Measurements from ENCODE around the gene CISH.

Gene CISH

DNA sequence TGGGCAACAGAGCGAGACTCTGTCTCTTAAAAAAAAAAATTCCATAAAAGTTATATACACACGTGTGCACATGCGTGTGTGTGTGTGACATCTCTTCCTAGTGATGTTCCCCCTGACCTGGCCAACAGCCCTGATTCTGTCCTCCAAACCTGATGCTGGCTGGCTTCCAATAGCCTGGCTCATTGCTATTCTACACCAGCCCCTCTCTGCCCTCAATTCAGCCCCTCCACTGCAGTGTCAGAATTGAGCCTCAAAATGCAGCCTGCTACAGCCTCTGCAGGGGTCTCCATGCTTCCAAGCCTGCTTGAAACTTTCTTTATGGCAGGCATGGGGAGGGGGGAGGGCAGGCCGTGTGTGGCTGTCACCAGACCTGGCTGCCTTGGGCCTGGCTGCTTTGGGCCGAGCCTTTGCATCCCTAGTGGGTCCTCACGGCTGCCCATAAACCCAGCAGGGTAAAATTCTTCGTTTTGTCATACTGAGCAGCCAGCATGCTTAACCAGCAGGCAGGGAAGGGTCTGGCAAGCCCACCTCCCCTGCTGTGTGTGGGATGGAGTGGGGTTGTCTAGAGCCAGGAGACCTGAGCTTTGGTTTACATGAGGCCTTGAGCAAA is 40.5 kb upstream of the CISH start:
- DNase-seq (ENCODE audit: insufficient read length) (no peak), FAIRE-seq (no peak)
- TF ChIP-seq POLR2A (IDR thresholded peaks at IDR 0.05; ENCODE audit: low read depth, low read length): no peak
- no peak for TF ChIP-seq TAF1 (IDR thresholded peaks at IDR 0.05; ENCODE audit: borderline replicate concordance, low read depth, low read length)
- TF ChIP-seq POLR2AphosphoS5 (IDR thresholded peaks at IDR 0.05; ENCODE audit: low read depth, low read length): no peak

DNA sequence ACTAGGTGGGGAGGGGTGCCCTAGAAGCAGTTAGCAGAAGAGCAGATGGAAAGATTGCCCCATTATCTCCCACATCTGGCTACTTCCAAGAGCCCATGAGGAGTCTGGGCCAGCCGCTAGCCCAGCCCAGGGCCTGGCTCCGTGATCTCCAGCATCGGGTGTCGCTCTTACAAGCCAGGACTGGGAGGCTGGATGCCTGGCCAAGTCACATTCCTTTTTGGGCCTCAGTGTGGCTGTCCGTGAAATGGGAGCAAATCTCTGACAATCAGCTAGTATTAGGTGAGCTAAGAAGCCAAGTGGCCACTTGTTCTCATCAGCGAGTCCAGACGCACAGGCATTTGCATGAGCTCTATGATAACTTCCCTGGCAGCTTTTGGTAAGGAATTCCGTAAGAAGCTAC is 39.9 kb upstream of the CISH start:
- FAIRE-seq: no peak
- TF ChIP-seq TAF1 (IDR thresholded peaks at IDR 0.05; ENCODE audit: borderline replicate concordance, low read depth, low read length) (no peak), POLR2A (IDR thresholded peaks at IDR 0.05; ENCODE audit: low read depth, low read length) (no peak), POLR2AphosphoS5 (IDR thresholded peaks at IDR 0.05; ENCODE audit: low read depth, low read length) (no peak)

DNA sequence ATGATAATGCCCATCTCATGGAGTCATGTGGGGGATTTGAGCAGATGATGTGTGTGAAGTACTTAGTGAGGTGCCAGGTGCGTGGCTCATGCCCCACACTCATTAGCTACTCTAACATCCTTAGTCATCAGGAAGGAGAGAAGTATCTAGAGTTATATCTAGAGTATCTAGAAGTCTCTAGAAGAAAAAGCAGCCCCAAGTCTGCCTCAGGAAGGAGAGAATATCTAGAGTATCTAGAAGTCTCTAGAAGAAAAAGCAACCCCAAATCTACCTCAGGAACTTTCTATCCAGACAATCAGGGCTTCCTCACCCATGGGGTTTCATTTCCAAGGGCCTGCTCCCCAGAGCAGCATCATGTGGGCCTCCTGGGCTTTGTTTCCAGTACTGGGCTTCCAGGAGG is 38.4 kb upstream of the CISH start:
- no peak for DNase-seq (ENCODE audit: insufficient read length)
- no peak for FAIRE-seq
- TF ChIP-seq POLR2A (IDR thresholded peaks at IDR 0.05; ENCODE audit: low read depth, low read length): no peak
- no peak for TF ChIP-seq TAF1 (IDR thresholded peaks at IDR 0.05; ENCODE audit: borderline replicate concordance, low read depth, low read length)
- TF ChIP-seq POLR2AphosphoS5 (IDR thresholded peaks at IDR 0.05; ENCODE audit: low read depth, low read length): no peak

More for the DNA sequence above, 39.9 kb upstream of the CISH start:
- no peak for DNase-seq (ENCODE audit: insufficient read length)

DNA sequence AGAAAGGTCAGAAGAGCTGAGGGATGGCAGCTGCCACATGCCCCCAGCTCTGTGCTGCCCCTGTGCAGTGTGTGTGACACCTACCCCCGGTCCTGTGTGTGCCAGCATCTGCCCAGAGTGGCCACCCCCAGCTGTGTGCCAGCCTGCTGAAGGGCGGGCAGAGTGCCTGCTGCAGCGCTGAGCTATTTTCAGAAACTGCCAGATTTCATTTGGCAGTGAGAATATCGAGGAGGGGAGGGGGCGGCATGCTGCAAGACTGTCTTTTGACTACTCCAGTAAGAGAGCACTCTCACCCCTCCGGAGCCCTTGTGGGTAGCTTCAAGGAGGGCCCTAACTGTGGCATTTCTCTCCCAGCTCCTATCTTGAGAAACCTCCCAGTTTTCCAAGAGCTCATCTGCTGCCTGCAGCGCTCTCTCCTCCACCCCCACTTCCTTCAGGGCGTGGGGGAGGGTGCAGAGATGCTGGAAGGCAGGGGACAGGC is 37.9 kb upstream of the CISH start:
- FAIRE-seq (no peak), DNase-seq (ENCODE audit: insufficient read length) (no peak)
- TF ChIP-seq POLR2A (IDR thresholded peaks at IDR 0.05; ENCODE audit: low read depth, low read length) (no peak), TAF1 (IDR thresholded peaks at IDR 0.05; ENCODE audit: borderline replicate concordance, low read depth, low read length) (no peak), POLR2AphosphoS5 (IDR thresholded peaks at IDR 0.05; ENCODE audit: low read depth, low read length) (no peak)

DNA sequence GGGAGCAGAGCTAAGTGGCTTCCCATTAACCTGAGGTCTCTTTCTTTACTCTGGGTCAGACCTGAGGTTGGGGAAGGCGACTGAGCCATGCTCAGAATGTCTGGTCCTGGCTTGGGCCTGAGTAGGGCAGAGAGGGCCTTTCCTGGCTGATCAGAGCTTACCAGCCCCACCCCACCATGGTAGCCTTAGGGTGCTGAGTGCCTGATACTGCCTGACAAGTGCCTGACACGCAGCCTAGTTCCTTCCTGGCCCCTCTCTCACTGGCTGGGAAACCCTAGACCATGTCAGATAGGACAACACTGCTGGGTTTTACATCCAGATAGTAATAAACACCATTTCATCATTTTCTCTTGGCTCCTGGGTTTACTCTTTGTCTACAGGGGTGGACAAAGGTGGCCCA is 37.4 kb upstream of the CISH start:
- FAIRE-seq: no peak
- no peak for DNase-seq (ENCODE audit: insufficient read length)
- TF ChIP-seq POLR2AphosphoS5 (IDR thresholded peaks at IDR 0.05; ENCODE audit: low read depth, low read length): no peak
- no peak for TF ChIP-seq TAF1 (IDR thresholded peaks at IDR 0.05; ENCODE audit: borderline replicate concordance, low read depth, low read length)
- TF ChIP-seq POLR2A (IDR thresholded peaks at IDR 0.05; ENCODE audit: low read depth, low read length): no peak

DNA sequence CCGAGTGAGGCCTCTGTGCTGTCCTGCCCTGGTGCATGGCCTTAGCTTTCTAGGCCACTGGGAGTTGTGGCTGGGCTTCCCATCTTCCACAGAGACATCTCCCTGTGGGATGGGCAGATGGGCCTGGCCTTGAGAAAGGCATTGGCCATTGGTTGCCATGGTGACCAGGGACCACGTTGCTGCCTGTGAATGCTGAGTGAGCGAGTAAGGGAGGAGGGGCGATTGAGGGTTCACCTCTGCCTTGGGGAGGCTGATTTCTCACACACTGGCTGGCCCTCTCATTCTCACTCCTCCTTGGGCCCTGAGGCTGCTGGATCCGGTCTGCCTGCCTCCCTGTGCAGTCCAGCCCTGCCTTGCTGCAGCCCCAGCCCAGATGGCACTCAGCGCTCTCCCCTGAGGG is 36.7 kb upstream of the CISH start:
- no peak for DNase-seq (ENCODE audit: insufficient read length)

DNA sequence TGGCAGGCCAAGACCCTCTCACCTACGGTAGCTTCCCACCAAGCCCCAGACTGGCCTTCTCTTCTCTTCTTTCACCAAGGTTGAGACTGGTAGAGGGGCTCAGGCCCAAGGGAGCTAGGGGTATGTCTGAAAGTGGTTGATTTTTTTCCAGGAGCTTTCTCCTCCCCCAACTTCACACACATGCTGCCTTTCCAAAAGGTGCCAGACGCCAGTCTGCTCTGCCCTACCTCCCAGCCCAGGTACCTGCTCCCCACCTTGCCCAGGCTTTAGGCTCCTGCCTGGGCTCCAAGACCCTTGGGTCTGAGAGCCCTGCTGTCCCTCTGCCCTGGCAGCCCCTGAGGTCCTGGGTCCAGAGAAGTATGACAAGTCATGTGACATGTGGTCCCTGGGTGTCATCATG is 33.8 kb upstream of the CISH start:
- DNase-seq (ENCODE audit: insufficient read length) (no peak), FAIRE-seq (no peak)
- no peak for TF ChIP-seq POLR2AphosphoS5 (IDR thresholded peaks at IDR 0.05; ENCODE audit: low read depth, low read length)
- no peak for TF ChIP-seq TAF1 (IDR thresholded peaks at IDR 0.05; ENCODE audit: borderline replicate concordance, low read depth, low read length)
- TF ChIP-seq POLR2A (IDR thresholded peaks at IDR 0.05; ENCODE audit: low read depth, low read length): no peak

More for the DNA sequence above, 36.7 kb upstream of the CISH start:
- FAIRE-seq: no peak
- TF ChIP-seq POLR2AphosphoS5 (IDR thresholded peaks at IDR 0.05; ENCODE audit: low read depth, low read length) (no peak), TAF1 (IDR thresholded peaks at IDR 0.05; ENCODE audit: borderline replicate concordance, low read depth, low read length) (no peak), POLR2A (IDR thresholded peaks at IDR 0.05; ENCODE audit: low read depth, low read length) (no peak)

DNA sequence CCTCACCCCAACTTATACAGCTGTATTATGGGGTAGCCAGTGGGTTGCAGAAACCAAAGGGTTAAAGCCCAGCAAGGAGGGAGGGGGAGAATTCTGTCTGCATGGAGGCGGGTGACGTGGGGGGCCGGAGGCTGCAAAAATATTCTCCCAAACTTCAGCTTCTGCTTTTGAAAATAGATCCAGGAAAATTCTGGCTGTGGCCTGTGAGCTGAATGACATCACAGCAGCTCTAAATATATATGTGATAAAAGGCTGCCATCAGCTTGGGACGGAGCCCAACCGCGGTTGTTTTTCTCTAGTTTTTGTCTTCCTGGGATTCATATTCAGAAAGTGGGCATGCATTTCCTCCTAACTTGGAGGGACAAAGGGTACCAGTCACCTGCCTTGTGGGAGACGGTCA is 33.0 kb upstream of the CISH start:
- no peak for FAIRE-seq

DNA sequence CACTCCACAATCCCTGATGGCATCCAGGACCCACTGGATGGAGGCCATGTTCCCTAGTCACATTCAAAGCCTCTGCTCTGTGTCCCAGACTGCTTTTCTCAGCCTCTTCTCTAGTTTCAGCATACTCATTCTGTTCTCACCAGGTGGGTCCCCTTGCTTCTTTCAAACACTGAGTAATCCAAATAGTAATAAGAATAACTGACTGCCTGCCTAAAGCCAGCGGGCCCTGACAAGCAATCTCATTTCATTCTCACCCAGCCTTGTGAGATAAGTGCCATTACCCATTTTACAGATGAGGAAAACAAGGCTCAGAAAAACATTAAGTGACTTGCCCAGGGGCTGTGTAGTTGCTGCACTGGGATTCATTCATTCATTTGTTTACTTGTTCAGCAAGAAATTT is 30.8 kb upstream of the CISH start:
- DNase-seq (ENCODE audit: insufficient read length) (no peak), FAIRE-seq (no peak)
- TF ChIP-seq POLR2AphosphoS5 (IDR thresholded peaks at IDR 0.05; ENCODE audit: low read depth, low read length) (no peak), POLR2A (IDR thresholded peaks at IDR 0.05; ENCODE audit: low read depth, low read length) (no peak), TAF1 (IDR thresholded peaks at IDR 0.05; ENCODE audit: borderline replicate concordance, low read depth, low read length) (no peak)

More for the DNA sequence above, 33.0 kb upstream of the CISH start:
- TF ChIP-seq TAF1 (IDR thresholded peaks at IDR 0.05; ENCODE audit: borderline replicate concordance, low read depth, low read length) (no peak), POLR2A (IDR thresholded peaks at IDR 0.05; ENCODE audit: low read depth, low read length) (no peak), POLR2AphosphoS5 (IDR thresholded peaks at IDR 0.05; ENCODE audit: low read depth, low read length) (no peak)
- no peak for DNase-seq (ENCODE audit: insufficient read length)

DNA sequence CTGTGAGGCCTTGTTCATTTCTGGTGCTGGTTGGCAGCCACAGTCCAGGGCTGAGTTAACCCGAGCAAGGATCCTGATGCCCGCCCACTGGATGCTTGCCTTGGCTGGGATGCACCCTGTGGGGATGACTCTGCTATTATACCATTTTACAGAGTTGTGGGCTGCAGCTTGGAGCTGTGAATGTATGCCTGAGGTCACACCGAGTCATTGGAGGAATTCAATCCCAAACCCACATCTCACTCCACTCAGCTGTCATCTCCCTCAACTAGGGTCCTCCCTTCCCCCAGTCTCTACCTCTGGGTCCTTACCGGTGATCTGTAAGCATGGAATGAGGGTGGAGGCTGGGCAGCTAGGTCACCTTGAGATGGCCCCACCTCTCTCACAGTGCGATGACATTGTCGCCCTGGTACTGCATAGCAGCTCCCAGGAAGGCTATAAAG is 27.5 kb upstream of the CISH start:
- TF ChIP-seq TAF1 (IDR thresholded peaks at IDR 0.05; ENCODE audit: borderline replicate concordance, low read depth, low read length) (no peak), POLR2A (IDR thresholded peaks at IDR 0.05; ENCODE audit: low read depth, low read length) (no peak), POLR2AphosphoS5 (IDR thresholded peaks at IDR 0.05; ENCODE audit: low read depth, low read length) (no peak)
- FAIRE-seq (no peak), DNase-seq (ENCODE audit: insufficient read length) (no peak)

DNA sequence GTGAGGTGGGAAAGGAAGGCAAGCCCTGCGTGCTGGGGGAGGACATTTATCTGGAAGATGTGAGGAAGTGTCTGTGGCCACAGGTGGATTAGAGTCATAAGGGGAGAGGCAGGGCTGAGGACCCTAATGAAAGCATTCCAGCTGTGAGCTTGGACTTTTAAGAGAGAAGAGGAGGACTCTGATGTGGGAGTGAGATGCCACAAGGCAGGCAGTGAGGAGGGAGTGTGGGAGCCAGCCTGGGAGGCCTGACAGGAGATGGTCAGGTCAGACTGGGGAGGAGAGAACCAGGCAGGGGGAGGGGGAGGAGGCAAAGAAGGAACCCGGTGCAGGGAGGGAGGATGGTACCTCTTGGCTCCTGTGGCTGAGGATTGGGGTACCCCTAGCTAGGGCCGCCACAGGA is 26.4 kb upstream of the CISH start:
- FAIRE-seq (no peak), DNase-seq (ENCODE audit: insufficient read length) (no peak)
- TF ChIP-seq TAF1 (IDR thresholded peaks at IDR 0.05; ENCODE audit: borderline replicate concordance, low read depth, low read length): no peak
- TF ChIP-seq POLR2A (IDR thresholded peaks at IDR 0.05; ENCODE audit: low read depth, low read length): no peak
- TF ChIP-seq POLR2AphosphoS5 (IDR thresholded peaks at IDR 0.05; ENCODE audit: low read depth, low read length): no peak

DNA sequence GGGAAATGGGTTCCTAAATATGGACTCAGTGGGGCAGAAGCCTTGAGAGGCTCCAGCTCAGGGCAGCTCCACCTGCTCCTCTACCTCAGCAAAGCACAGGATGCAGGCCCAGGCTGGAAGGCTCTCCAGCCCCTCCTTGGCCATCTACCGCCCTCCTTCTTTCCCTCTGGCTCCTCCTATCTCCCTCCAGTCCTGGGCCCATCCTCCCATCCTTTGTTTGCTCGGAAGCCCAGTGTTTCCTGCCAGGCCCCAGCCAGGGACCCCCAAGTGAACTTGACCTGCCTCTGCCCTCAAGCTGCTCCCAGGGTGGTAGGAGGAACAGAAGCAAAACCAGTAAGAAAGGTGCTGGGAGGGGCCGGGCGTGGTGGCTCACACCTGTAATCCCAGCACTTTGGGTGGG is 25.4 kb upstream of the CISH start:
- TF ChIP-seq POLR2AphosphoS5 (IDR thresholded peaks at IDR 0.05; ENCODE audit: low read depth, low read length) (no peak), POLR2A (IDR thresholded peaks at IDR 0.05; ENCODE audit: low read depth, low read length) (no peak), TAF1 (IDR thresholded peaks at IDR 0.05; ENCODE audit: borderline replicate concordance, low read depth, low read length) (no peak)
- FAIRE-seq: no peak
- DNase-seq (ENCODE audit: insufficient read length): no peak

All from GM12892 (cell line).